GM12878 (cell line): ENCODE data around the gene SEC16B. TPM values are rescaled to one million over a fixed set of nuclear protein-coding genes. Genes with fewer than 3 reads are reported as not detected.

Experiments used
- ATAC-seq: fragments of 200-7000 bp; cut with Tn5 transposase; 3 replicates; pipeline ENCODE4 v1.9.1; 2020; ENCODE audit warnings: mild to moderate bottlenecking, moderate library complexity
- BruUV-seq: library from RNA; stranded (reverse); fragments of 400-500 nt; replicated peaks from 2 replicates; lab custom pipeline; 2021; lab: Mats Ljungman, UMichigan
- CTCF ChIA-PET: fragments of 300-600 bp; sonication (Branson Sonifier 250); formaldehyde crosslinking; extraction: SDS; loops from one replicate; lab custom pipeline; 2021; ENCODE audit warnings: inconsistent platforms; lab: Yijun Ruan, JAX
- POLR2A ChIA-PET: fragments of 350-600 bp; formaldehyde crosslinking; extraction: SDS; loops from one replicate; lab custom pipeline; 2021; ENCODE audit warnings: inconsistent platforms; lab: Charles Lee
- RAD21 ChIA-PET: fragments of 300-600 bp; sonication (Branson Sonifier 250); formaldehyde crosslinking; loops from one replicate; lab custom pipeline; 2023; ENCODE audit warnings: antibody characterized with exemption; ENCODE audit not compliant: unreplicated experiment; lab: Charles Lee
- SMC1A ChIA-PET: fragments of 300-600 bp; sonication (Branson Sonifier 250); formaldehyde crosslinking; loops from one replicate; lab custom pipeline; 2023; ENCODE audit not compliant: unreplicated experiment, uncharacterized antibody; lab: Charles Lee
- DNase-seq: peaks from one replicate; pipeline ENCODE4 v3.0.0-alpha.2; 2011; ENCODE audit warnings: low read depth, low spot score
- FAIRE-seq: peaks from 3 replicates; lab custom pipeline; 2011; peaks lifted over from hg19 to GRCh38; lab: Jason Lieb, UNC
- H2AFZ ChIP-seq: 2 replicates; pipeline ENCODE4 v1.6.0; 2011; ENCODE audit warnings: low read depth, low read length, control low read depth; ENCODE audit not compliant: control insufficient read depth
- H3K27ac ChIP-seq: 2 replicates; pipeline ENCODE4 v1.5.1; 2011; ENCODE audit warnings: control low read depth; ENCODE audit not compliant: control insufficient read depth, insufficient read depth
- H3K27me3 ChIP-seq, 2 experiments: replicated peaks in 1 of 2; 2 replicates each; pipeline versions ENCODE4 v1.6.0 to v1.6.1; 2011; ENCODE audit warnings: low read length in 1 of 2; ENCODE audit not compliant: control insufficient read depth in 2 of 2, insufficient read depth in 2 of 2
- H3K36me3 ChIP-seq, 2 experiments: 2 replicates each; pipeline ENCODE4 v1.5.1; 2011; ENCODE audit warnings: low read length in 1 of 2; ENCODE audit not compliant: control insufficient read depth in 2 of 2, insufficient read depth in 2 of 2
- H3K4me1 ChIP-seq: 2 replicates; pipeline ENCODE4 v1.6.1; 2011; ENCODE audit warnings: mild to moderate bottlenecking, low read length, moderate library complexity, mixed read lengths; ENCODE audit not compliant: control insufficient read depth, insufficient read depth
- H3K4me2 ChIP-seq: 2 replicates; pipeline ENCODE4 v1.6.0; 2011; ENCODE audit warnings: control low read depth; ENCODE audit not compliant: control insufficient read depth, insufficient read depth
- H3K4me3 ChIP-seq: fragments of 200-600 bp; sonication (generic); 2 replicates; pipeline ENCODE4 v1.5.1; 2016
- H3K79me2 ChIP-seq: 2 replicates; pipeline ENCODE4 v1.6.0; 2011; ENCODE audit warnings: low read length; ENCODE audit not compliant: control insufficient read depth, insufficient read depth
- H3K9ac ChIP-seq: 2 replicates; pipeline ENCODE4 v1.8.0; 2011; ENCODE audit warnings: low read length, control low read depth, mixed read lengths; ENCODE audit not compliant: control insufficient read depth, insufficient read depth
- H3K9me3 ChIP-seq: replicated peaks from 3 replicates; pipeline ENCODE4 v1.5.1; 2011; ENCODE audit warnings: mild to moderate bottlenecking, low read length; ENCODE audit not compliant: control insufficient read depth, insufficient read depth
- H4K20me1 ChIP-seq: 2 replicates; pipeline ENCODE4 v1.6.0; 2011; ENCODE audit not compliant: control insufficient read depth, insufficient read depth
- BHLHE40 ChIP-seq, 2 experiments: fragments of 450-650 bp in 1 of 2; IDR thresholded peaks; 2 replicates each; pipeline ENCODE4 v1.6.1; 2011 to 2017; ENCODE audit warnings: low read depth in 2 of 2, borderline replicate concordance in 1 of 2, improper control_type of control experiment in 1 of 2, low read length in 1 of 2, mild to moderate bottlenecking in 1 of 2
- CBFB ChIP-seq: IDR thresholded peaks from 2 replicates; pipeline ENCODE4 v1.6.1; 2016; ENCODE audit warnings: antibody characterized with exemption, low read depth
- CBX3 ChIP-seq: fragments of 200-600 bp; sonication (generic); IDR thresholded peaks from 2 replicates; pipeline ENCODE4 v1.6.1; 2016; ENCODE audit warnings: low read depth, borderline replicate concordance
- EED ChIP-seq: sonication (generic); IDR thresholded peaks from 2 replicates; pipeline ENCODE4 v1.6.1; 2016; ENCODE audit warnings: antibody characterized with exemption, low read depth
- GABPA ChIP-seq: IDR thresholded peaks from 2 replicates; pipeline ENCODE4 v1.6.1; 2014; ENCODE audit warnings: antibody characterized with exemption, low read depth, mild to moderate bottlenecking, inconsistent platforms
- IKZF1 ChIP-seq: fragments of 450-650 bp; conservative IDR thresholded peaks from 2 replicates; pipeline ENCODE4 v1.6.1; 2017; ENCODE audit warnings: antibody characterized with exemption, mild to moderate bottlenecking
- IRF4 ChIP-seq: IDR thresholded peaks from 2 replicates; pipeline ENCODE4 v1.6.1; 2011; ENCODE audit warnings: low read depth, low read length
- KLF5 ChIP-seq: fragments of 450-650 bp; IDR thresholded peaks from 2 replicates; pipeline ENCODE4 v1.6.1; 2014; ENCODE audit warnings: mild to moderate bottlenecking; ENCODE audit not compliant: partially characterized antibody
- NFXL1 ChIP-seq: fragments of 450-650 bp; IDR thresholded peaks from 2 replicates; pipeline ENCODE4 v1.6.1; 2017; ENCODE audit warnings: antibody characterized with exemption, mild to moderate bottlenecking, borderline replicate concordance
- NKRF ChIP-seq: fragments of 450-650 bp; conservative IDR thresholded peaks from 2 replicates; pipeline ENCODE4 v1.6.1; 2017; ENCODE audit warnings: mild to moderate bottlenecking, moderate library complexity
- POU2F2 ChIP-seq: IDR thresholded peaks from 3 replicates; pipeline ENCODE4 v1.6.1; 2011; ENCODE audit warnings: low read depth, mild to moderate bottlenecking, low read length, borderline replicate concordance
- RAD21 ChIP-seq: IDR thresholded peaks from 2 replicates; pipeline ENCODE4 v1.6.1; 2011; ENCODE audit warnings: mild to moderate bottlenecking, low read depth, low read length, moderate library complexity; ENCODE audit not compliant: insufficient read depth
- SIN3A ChIP-seq: IDR thresholded peaks from 2 replicates; pipeline ENCODE4 v1.6.1; 2012; ENCODE audit warnings: low read depth, low read length, improper control_type of control experiment
- SPI1 ChIP-seq: IDR thresholded peaks from 2 replicates; pipeline ENCODE4 v1.6.1; 2011; ENCODE audit warnings: low read depth, mild to moderate bottlenecking, low read length, moderate library complexity, borderline replicate concordance; ENCODE audit not compliant: insufficient read depth
- STAT3 ChIP-seq: IDR thresholded peaks from 2 replicates; pipeline ENCODE4 v1.6.1; 2011; ENCODE audit warnings: low read depth, low read length, improper control_type of control experiment
- SUPT20H ChIP-seq: IDR thresholded peaks from 2 replicates; pipeline ENCODE4 v1.6.1; 2011; ENCODE audit warnings: low read depth, mild to moderate bottlenecking, low read length, moderate library complexity, borderline replicate concordance; ENCODE audit not compliant: control insufficient read depth
- ZNF24 ChIP-seq: fragments of 450-650 bp; IDR thresholded peaks from 2 replicates; pipeline ENCODE4 v1.6.1; 2017; ENCODE audit warnings: antibody characterized with exemption, mild to moderate bottlenecking
- WGBS: methylation state at CpG from one replicate; pipeline ENCODE4 v1.1.6; 2016; ENCODE audit warnings: low lambda C conversion rate; ENCODE audit not compliant: insufficient replicate concordance, insufficient coverage; ENCODE audit errors: missing lambda C conversion rate; 5-methylcytosine and 5-hydroxymethylcytosine counted together
- in situ Hi-C: fragments of 300-500 bp; cut with MboI; formaldehyde crosslinking; loops from 9 replicates; pipeline ENCODE4 v1.14.3; 2018; ENCODE audit warnings: mixed read lengths
- intact Hi-C: fragments of 100-400 bp; cut with micrococcal nuclease; formaldehyde crosslinking; loops from one replicate; pipeline ENCODE4 v1.14.2; 2022; ENCODE audit not compliant: unreplicated experiment
- polyA plus RNA-seq, 11 experiments: library from polyadenylated mRNA; depleted of rRNA in 4 of 11; unstranded in 6 of 11; stranded (reverse) in 5 of 11; fragments of >200 nt; fragmentation: Nextera tagmentation in 4 of 11; fragmentation: Illumina TruSeq in 1 of 11; extraction: Ambion mirVana in 4 of 11; extraction: Trizol in 1 of 11; gene quantifications; 1 replicate in 1 of 11; 2 replicates in 10 of 11; pipeline versions ENCODE4 v1.2.1 to v1.2.3, GENCODE V29; 2011 to 2016; ENCODE audit warnings: inconsistent platforms in 2 of 11, missing spikeins in 2 of 11, low read depth in 1 of 11
- total RNA-seq, 4 experiments: library from RNA; depleted of rRNA in 3 of 4; stranded (reverse); fragments of >200 nt in 3 of 4; fragmentation: Illumina TruSeq in 1 of 4; extraction: Trizol in 1 of 4; gene quantifications; 2 replicates each; pipeline versions ENCODE4 v1.2.1 to v1.2.3, GENCODE V29; 2013 to 2021

The SEC16B gene
- total and polyA plus RNA-seq, 10 of the 15 experiments (the other 5 are each of a cell fraction or from before 2014, with no cell fraction given): 0.10 to 0.94 (median 0.17) TPM; not detected in 2

- RAD21 ChIA-PET: no interaction called here
- no peaks in the 10 kb centered on the region for H3K9me3 ChIP-seq
- H3K79me2 ChIP-seq: no peaks in the 10 kb centered on the region
- intact Hi-C loops (loop anchor here (10.0 kb wide), 1 partner anchor 757 kb away; no protein-coding TSS in a partner anchor), in situ Hi-C loops (loop anchor here (10.0 kb wide), 3 partner anchors 253 to 1047 kb away; no protein-coding TSS in a partner anchor)
- no peaks in the 10 kb centered on the region for H3K36me3 ChIP-seq
- FAIRE-seq (no peak), ATAC-seq (no peak), DNase-seq (no peak)
- CTCF ChIA-PET: interaction anchor here (0.5 to 1.3 kb wide), 2 partner anchors 9 to 121 kb away, joined by 3 read pairs; no protein-coding TSS in a partner anchor
- WGBS: 49% methylated on average over 5 of the region's 5 CpGs
- SMC1A ChIA-PET: interaction anchor here (1.3 to 2.7 kb wide), 2 partner anchors 18 to 248 kb away, joined by 4 to 6 read pairs; no protein-coding TSS in a partner anchor
- no peak overlapping the region for H3K4me2 ChIP-seq
- no peak overlapping the region for H3K9ac ChIP-seq
- no peak overlapping the region for H3K27ac ChIP-seq
- no peak overlapping the region for H2AFZ ChIP-seq
- POLR2A ChIA-PET: no interaction called here
- TF ChIP-seq RAD21: no peak
- TF ChIP-seq IKZF1: no peak
- no peak for TF ChIP-seq IRF4
- no peak for TF ChIP-seq BHLHE40 (IDR thresholded peaks at IDR 0.05; ENCODE audit: borderline replicate concordance in 1 of 2, low read depth in 2 of 2, low read length in 1 of 2)
- no peak for TF ChIP-seq SIN3A
- TF ChIP-seq NFXL1: no peak
- TF ChIP-seq STAT3: no peak
- TF ChIP-seq NKRF: no peak
- no peak for TF ChIP-seq CBFB
- no peak for TF ChIP-seq SPI1
- TF ChIP-seq ZNF24: no peak
- TF ChIP-seq KLF5: no peak
- TF ChIP-seq CBX3: no peak
- no peak for TF ChIP-seq GABPA
- TF ChIP-seq POU2F2: no peak
- no peak for TF ChIP-seq EED
- no peak for TF ChIP-seq SUPT20H
- no peak overlapping the region for H3K4me3 ChIP-seq
- peaks cover 0 to 4% of the 10 kb centered on the region in 2 experiments; a peak in 2 of 4 replicates for H3K27me3 ChIP-seq
- no TSS peak for BruUV-seq
- no peaks in the 10 kb centered on the region for H4K20me1 ChIP-seq
- H3K4me1 ChIP-seq: no peaks in the 10 kb centered on the region
Measured at GRCh38 chr1:177941976-177942375, 27.9 kb downstream of the SEC16B start.
